Esophagus muscularis mucosa (tissue), 4 donors: ENCODE measurements around the gene PPFIA3.

ENCODE experiments used
- EP300 ChIP-seq: sonication (generic); formaldehyde crosslinking; IDR thresholded peaks from one replicate; pipeline ENCODE4 v1.6.1; 2017; ENCODE audit warnings: antibody characterized with exemption
- POLR2A ChIP-seq: fragments of 450-650 bp; IDR thresholded peaks from one replicate; pipeline ENCODE4 v1.6.1; 2017; ENCODE audit warnings: antibody characterized with exemption, moderate library complexity, mild to moderate bottlenecking, low read depth
- POLR2AphosphoS5 ChIP-seq, 2 donors: sonication (generic); formaldehyde crosslinking; IDR thresholded peaks; one replicate each; pipeline ENCODE4 v1.6.1; 2017; ENCODE audit warnings: antibody characterized with exemption in 2 of 2
- TF ChIP-seq, protein P1 (sequence below), 3 experiments: fragments of 200-600 bp in 2 of 3; fragments of 450-650 bp in 1 of 3; sonication (generic) in 2 of 3; IDR thresholded peaks; one replicate each; pipeline ENCODE4 v1.5.1; 2017 to 2019; ENCODE audit warnings: antibody characterized with exemption in 3 of 3, mild to moderate bottlenecking in 2 of 3, moderate library complexity in 1 of 3

DNA sequence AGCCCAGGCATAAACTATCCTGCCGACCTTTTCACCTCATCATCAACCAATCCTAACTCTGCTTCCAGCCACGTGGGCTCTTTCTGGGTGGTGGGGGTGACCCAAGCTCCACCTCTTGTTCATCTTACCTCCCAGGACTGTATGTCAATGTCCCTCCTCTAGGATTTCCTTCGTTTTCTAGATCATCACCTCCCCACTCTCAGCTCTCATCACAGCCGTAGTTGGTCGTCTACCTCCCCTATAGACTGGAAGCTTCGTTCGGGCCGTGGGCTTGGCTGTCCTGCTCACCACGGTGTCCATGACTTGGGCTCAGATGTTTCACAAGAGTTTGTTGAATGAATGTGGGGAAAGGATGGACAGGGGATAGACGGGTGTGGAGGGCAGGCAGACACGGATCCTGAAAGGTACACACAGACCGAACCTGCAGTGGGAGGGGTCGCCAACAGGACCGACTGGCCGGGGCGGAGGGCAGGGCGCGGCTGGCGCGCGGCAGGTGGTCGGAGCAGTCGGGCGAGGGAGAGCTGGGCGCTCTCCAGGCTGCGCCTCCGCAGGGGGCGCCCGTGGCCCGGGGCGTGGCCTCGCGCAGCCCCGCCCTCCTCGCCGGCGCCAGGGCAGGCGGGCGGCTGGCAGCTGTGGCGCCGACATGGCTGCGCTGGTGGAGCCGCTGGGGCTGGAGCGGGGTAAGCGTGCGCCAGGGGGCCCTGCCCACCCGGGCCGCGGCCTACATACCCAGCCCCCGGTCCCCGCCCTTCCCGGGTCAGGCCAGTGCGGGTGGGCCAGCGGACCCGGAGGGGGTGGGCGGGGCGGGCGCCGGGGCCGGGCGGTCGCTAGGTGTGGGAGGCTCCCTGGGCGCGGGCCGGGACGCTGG lies 5.3 kb upstream of the PPFIA3 start, which contains the start of gene LIN7B:
- TF ChIP-seq, protein P1, sequence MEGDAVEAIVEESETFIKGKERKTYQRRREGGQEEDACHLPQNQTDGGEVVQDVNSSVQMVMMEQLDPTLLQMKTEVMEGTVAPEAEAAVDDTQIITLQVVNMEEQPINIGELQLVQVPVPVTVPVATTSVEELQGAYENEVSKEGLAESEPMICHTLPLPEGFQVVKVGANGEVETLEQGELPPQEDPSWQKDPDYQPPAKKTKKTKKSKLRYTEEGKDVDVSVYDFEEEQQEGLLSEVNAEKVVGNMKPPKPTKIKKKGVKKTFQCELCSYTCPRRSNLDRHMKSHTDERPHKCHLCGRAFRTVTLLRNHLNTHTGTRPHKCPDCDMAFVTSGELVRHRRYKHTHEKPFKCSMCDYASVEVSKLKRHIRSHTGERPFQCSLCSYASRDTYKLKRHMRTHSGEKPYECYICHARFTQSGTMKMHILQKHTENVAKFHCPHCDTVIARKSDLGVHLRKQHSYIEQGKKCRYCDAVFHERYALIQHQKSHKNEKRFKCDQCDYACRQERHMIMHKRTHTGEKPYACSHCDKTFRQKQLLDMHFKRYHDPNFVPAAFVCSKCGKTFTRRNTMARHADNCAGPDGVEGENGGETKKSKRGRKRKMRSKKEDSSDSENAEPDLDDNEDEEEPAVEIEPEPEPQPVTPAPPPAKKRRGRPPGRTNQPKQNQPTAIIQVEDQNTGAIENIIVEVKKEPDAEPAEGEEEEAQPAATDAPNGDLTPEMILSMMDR (IDR thresholded peaks at IDR 0.05), result peak; percentile 45 to 70 (median 67)
- TF ChIP-seq POLR2A (no peak), EP300 (no peak), POLR2AphosphoS5 (IDR thresholded peaks at IDR 0.05) (no peak)
